ENCODE measurements around the gene CMPK1. TPM values are rescaled to one million over a fixed set of nuclear protein-coding genes. Genes with fewer than 3 reads are reported as not detected.
A peak's percentile ranks its signal among the peaks of the same experiment; 100 is the strongest.

CMPK1 gene
- total RNA-seq, 1 experiment from 2014 or later: 36.3 TPM

GRCh38 chr1:47313915-47314664 lies 19.5 kb upstream of the CMPK1 start, which contains the start of gene STIL (continued):
- TF ChIP-seq, protein P1, sequence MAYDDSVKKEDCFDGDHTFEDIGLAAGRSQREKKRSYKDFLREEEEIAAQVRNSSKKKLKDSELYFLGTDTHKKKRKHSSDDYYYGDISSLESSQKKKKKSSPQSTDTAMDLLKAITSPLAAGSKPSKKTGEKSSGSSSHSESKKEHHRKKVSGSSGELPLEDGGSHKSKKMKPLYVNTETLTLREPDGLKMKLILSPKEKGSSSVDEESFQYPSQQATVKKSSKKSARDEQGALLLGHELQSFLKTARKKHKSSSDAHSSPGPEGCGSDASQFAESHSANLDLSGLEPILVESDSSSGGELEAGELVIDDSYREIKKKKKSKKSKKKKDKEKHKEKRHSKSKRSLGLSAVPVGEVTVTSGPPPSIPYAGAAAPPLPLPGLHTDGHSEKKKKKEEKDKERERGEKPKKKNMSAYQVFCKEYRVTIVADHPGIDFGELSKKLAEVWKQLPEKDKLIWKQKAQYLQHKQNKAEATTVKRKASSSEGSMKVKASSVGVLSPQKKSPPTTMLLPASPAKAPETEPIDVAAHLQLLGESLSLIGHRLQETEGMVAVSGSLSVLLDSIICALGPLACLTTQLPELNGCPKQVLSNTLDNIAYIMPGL (CRISPR knock-in tag; IDR thresholded peaks at IDR 0.05): peak; percentile 72; the same call in 1 of the 2 replicates
- TF ChIP-seq, protein P2, sequence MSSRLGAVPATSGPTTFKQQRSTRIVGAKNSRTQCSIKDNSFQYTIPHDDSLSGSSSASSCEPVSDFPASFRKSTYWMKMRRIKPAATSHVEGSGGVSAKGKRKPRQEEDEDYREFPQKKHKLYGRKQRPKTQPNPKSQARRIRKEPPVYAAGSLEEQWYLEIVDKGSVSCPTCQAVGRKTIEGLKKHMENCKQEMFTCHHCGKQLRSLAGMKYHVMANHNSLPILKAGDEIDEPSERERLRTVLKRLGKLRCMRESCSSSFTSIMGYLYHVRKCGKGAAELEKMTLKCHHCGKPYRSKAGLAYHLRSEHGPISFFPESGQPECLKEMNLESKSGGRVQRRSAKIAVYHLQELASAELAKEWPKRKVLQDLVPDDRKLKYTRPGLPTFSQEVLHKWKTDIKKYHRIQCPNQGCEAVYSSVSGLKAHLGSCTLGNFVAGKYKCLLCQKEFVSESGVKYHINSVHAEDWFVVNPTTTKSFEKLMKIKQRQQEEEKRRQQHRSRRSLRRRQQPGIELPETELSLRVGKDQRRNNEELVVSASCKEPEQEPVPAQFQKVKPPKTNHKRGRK (CRISPR knock-in tag; IDR thresholded peaks at IDR 0.05; ENCODE audit: borderline replicate concordance): no peak
- TF ChIP-seq ATF3 (CRISPR knock-in tag; conservative IDR thresholded peaks at IDR 0.05): no peak
- TF ChIP-seq E2F5 (CRISPR knock-in tag; IDR thresholded peaks at IDR 0.05): peak; percentile 90
- TF ChIP-seq MXD4 (CRISPR knock-in tag; IDR thresholded peaks at IDR 0.05; ENCODE audit: borderline replicate concordance): no peak
- 0 out of 2 replicates have a peak, but pooled peaks have one; percentile 43 for TF ChIP-seq KAT7 (CRISPR knock-in tag; IDR thresholded peaks at IDR 0.05; ENCODE audit: borderline replicate concordance)
- TF ChIP-seq, protein P3, sequence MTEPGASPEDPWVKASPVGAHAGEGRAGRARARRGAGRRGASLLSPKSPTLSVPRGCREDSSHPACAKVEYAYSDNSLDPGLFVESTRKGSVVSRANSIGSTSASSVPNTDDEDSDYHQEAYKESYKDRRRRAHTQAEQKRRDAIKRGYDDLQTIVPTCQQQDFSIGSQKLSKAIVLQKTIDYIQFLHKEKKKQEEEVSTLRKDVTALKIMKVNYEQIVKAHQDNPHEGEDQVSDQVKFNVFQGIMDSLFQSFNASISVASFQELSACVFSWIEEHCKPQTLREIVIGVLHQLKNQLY (CRISPR knock-in tag; IDR thresholded peaks at IDR 0.05): 0 out of 2 replicates have a peak, but pooled peaks have one; percentile 60
- TF ChIP-seq TEAD4 (CRISPR knock-in tag; IDR thresholded peaks at IDR 0.05): no peak
- no peak for TF ChIP-seq FOXP4 (CRISPR knock-in tag; IDR thresholded peaks at IDR 0.05)
- TF ChIP-seq, protein P4, sequence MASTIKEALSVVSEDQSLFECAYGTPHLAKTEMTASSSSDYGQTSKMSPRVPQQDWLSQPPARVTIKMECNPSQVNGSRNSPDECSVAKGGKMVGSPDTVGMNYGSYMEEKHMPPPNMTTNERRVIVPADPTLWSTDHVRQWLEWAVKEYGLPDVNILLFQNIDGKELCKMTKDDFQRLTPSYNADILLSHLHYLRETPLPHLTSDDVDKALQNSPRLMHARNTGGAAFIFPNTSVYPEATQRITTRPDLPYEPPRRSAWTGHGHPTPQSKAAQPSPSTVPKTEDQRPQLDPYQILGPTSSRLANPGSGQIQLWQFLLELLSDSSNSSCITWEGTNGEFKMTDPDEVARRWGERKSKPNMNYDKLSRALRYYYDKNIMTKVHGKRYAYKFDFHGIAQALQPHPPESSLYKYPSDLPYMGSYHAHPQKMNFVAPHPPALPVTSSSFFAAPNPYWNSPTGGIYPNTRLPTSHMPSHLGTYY (CRISPR knock-in tag; IDR thresholded peaks at IDR 0.05): no peak
- TF ChIP-seq NFYB (CRISPR knock-in tag; conservative IDR thresholded peaks at IDR 0.05; ENCODE audit: low read depth): peak; percentile 92
- no peak for TF ChIP-seq NFATC4 (CRISPR knock-in tag; IDR thresholded peaks at IDR 0.05)
- TF ChIP-seq ZNF416 (CRISPR knock-in tag; IDR thresholded peaks at IDR 0.05): no peak
- no peak for TF ChIP-seq OVOL2 (CRISPR knock-in tag; IDR thresholded peaks at IDR 0.05; ENCODE audit: borderline replicate concordance)
- TF ChIP-seq GABPB1 (CRISPR knock-in tag; IDR thresholded peaks at IDR 0.05): peak; percentile 59
- no peak for TF ChIP-seq NR1H2 (CRISPR knock-in tag; IDR thresholded peaks at IDR 0.05)
- no peak for TF ChIP-seq JUN (CRISPR knock-in tag; IDR thresholded peaks at IDR 0.05)
- TF ChIP-seq, protein P5, sequence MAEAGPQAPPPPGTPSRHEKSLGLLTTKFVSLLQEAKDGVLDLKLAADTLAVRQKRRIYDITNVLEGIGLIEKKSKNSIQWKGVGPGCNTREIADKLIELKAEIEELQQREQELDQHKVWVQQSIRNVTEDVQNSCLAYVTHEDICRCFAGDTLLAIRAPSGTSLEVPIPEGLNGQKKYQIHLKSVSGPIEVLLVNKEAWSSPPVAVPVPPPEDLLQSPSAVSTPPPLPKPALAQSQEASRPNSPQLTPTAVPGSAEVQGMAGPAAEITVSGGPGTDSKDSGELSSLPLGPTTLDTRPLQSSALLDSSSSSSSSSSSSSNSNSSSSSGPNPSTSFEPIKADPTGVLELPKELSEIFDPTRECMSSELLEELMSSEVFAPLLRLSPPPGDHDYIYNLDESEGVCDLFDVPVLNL (CRISPR knock-in tag; IDR thresholded peaks at IDR 0.05; ENCODE audit: borderline replicate concordance, low read depth): peak; percentile 93

All from WTC11 (cell line).